CD8-positive, alpha-beta memory T cell (primary cell): ENCODE data around the gene TNPO2. TPM values are rescaled to one million over a fixed set of nuclear protein-coding genes. Genes with fewer than 3 reads are reported as not detected.
"Not testable (repeated sequence)": the region's sequence is repeated elsewhere in the genome, so short reads cannot be mapped to it uniquely, and the experiment has no call there.

Experiments
- CTCF ChIA-PET: fragments of 350-600 bp; sonication (Branson Sonifier 250); formaldehyde crosslinking; loops from one replicate; lab custom pipeline; 2021; ENCODE audit warnings: antibody characterized with exemption; lab: Charles Lee
- POLR2A ChIA-PET: fragments of 350-600 bp; sonication (Branson Sonifier 250); formaldehyde crosslinking; loops from one replicate; lab custom pipeline; 2021; ENCODE audit warnings: antibody characterized with exemption; lab: Charles Lee
- DNase-seq, 5 donors: peaks; one replicate each; pipeline versions ENCODE4 v3.0.0 to v3.0.0-alpha.2; 2020 to 2022; ENCODE audit warnings: mixed read lengths in 1 of 5
- H3K27ac ChIP-seq: one replicate; pipeline ENCODE4 v1.7.0; 2013; ENCODE audit warnings: low read depth, mild to moderate bottlenecking, low read length, moderate library complexity
- H3K27me3 ChIP-seq: 2 replicates; pipeline ENCODE4 v1.7.0; 2013; ENCODE audit warnings: low read length, mild to moderate bottlenecking; ENCODE audit not compliant: insufficient read depth, poor library complexity, severe bottlenecking
- H3K36me3 ChIP-seq: 2 replicates; pipeline ENCODE4 v1.7.0; 2013; ENCODE audit warnings: mild to moderate bottlenecking, low read length, moderate library complexity; ENCODE audit not compliant: insufficient read depth
- H3K4me1 ChIP-seq: 2 replicates; pipeline ENCODE4 v1.7.0; 2013; ENCODE audit warnings: mild to moderate bottlenecking, low read length, moderate library complexity; ENCODE audit not compliant: insufficient read depth
- H3K4me3 ChIP-seq: 2 replicates; pipeline ENCODE4 v1.7.0; 2013; ENCODE audit warnings: mild to moderate bottlenecking, low read length
- H3K9me3 ChIP-seq: 2 replicates; pipeline ENCODE4 v1.7.0; 2013; ENCODE audit warnings: mild to moderate bottlenecking, low read length
- H3K27ac Mint-ChIP-seq, 8 donors: one replicate each; pipeline ENCODE4 v1.8.0; 2020 to 2021; ENCODE audit warnings: mixed read lengths in 8 of 8, mild to moderate bottlenecking in 6 of 8, inconsistent platforms in 3 of 8, moderate library complexity in 3 of 8
- H3K27me3 Mint-ChIP-seq, 2 donors: one replicate each; pipeline ENCODE4 v1.8.0; 2020 to 2021; ENCODE audit warnings: mixed read lengths in 2 of 2, mild to moderate bottlenecking in 1 of 2, moderate library complexity in 1 of 2
- H3K36me3 Mint-ChIP-seq, 3 donors: one replicate each; pipeline ENCODE4 v1.8.0; 2020 to 2021; ENCODE audit warnings: mixed read lengths in 3 of 3, inconsistent platforms in 1 of 3, mild to moderate bottlenecking in 1 of 3
- H3K4me1 Mint-ChIP-seq, 3 donors: one replicate each; pipeline ENCODE4 v1.8.0; 2020 to 2021; ENCODE audit warnings: mixed read lengths in 3 of 3, inconsistent platforms in 1 of 3, mild to moderate bottlenecking in 1 of 3
- H3K4me3 Mint-ChIP-seq, 7 donors: one replicate each; pipeline ENCODE4 v1.8.0; 2020 to 2021; ENCODE audit warnings: mixed read lengths in 7 of 7, mild to moderate bottlenecking in 6 of 7, moderate library complexity in 4 of 7, inconsistent platforms in 2 of 7
- H3K9me3 Mint-ChIP-seq, 5 donors: one replicate each; pipeline ENCODE4 v1.8.0; 2020 to 2022; ENCODE audit warnings: mixed read lengths in 5 of 5, mild to moderate bottlenecking in 3 of 5, moderate library complexity in 2 of 5, inconsistent platforms in 1 of 5
- polyA plus RNA-seq: library from polyadenylated mRNA; unstranded; fragments of 300-500 nt; fragmentation: Illumina TruSeq; gene quantifications from one replicate; pipeline ENCODE4 v1.2.3, GENCODE V29; 2021
- total RNA-seq, 2 experiments: library from RNA; stranded (reverse); gene quantifications; one replicate each; pipeline ENCODE4 v1.2.3, GENCODE V29; 2021

Gene TNPO2
- total and polyA plus RNA-seq, 3 experiments from 2014 or later = 3.4 to 148 (median 148) TPM

DNA sequence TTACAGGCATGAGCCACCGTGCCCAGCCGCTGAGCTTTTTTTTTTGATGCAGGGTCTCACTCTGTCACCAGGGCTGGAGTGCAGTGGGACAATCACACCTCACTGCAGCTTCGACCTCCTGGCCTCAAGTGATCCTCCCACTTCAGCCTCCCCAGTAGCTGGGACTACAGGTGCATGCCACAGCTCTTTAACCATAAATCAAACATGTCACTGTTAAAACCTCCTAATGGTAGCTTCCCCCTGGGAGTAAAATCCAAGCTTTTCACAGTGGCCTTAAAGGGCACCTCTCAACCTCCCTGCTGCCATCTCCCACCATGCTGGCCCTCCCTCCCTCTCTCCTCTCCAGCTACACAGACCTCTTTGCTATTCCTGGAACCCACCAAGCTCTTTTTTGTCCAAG, 37.9 kb downstream of the TNPO2 start:
- Mint-ChIP-seq H3K4me3 (peak overlapping the region in 2 of 7 donors; percentile 55 to 60), H3K36me3 (peaks cover 5 to 10% (median 5%) of the 10 kb centered on the region in 3 donors), H3K27me3 (peaks cover 0 to 4% of the 10 kb centered on the region in 2 donors), H3K4me1 (peaks cover 8 to 11% (median 10%) of the 10 kb centered on the region in 3 donors), H3K27ac (peak overlapping the region in 1 of 8 donors; percentile 65), H3K9me3 (no peaks in the 10 kb centered on the region)
- ChIA-PET POLR2A (no interaction called here), CTCF (interaction anchor here (0.8 to 1.5 kb wide), 6 partner anchors 9 to 75 kb away, joined by 3 to 6 read pairs (median 4); partner anchors contain the start of gene FBXW9)
- H3K27me3 ChIP-seq = no peaks in the 10 kb centered on the region
- H3K4me1 ChIP-seq = no peaks in the 10 kb centered on the region
- no peaks in the 10 kb centered on the region for H3K36me3 ChIP-seq
- H3K4me3 ChIP-seq = no peak overlapping the region
- DNase-seq = no peak
- H3K9me3 ChIP-seq = no peaks in the 10 kb centered on the region
- H3K27ac ChIP-seq = no peak overlapping the region

DNA sequence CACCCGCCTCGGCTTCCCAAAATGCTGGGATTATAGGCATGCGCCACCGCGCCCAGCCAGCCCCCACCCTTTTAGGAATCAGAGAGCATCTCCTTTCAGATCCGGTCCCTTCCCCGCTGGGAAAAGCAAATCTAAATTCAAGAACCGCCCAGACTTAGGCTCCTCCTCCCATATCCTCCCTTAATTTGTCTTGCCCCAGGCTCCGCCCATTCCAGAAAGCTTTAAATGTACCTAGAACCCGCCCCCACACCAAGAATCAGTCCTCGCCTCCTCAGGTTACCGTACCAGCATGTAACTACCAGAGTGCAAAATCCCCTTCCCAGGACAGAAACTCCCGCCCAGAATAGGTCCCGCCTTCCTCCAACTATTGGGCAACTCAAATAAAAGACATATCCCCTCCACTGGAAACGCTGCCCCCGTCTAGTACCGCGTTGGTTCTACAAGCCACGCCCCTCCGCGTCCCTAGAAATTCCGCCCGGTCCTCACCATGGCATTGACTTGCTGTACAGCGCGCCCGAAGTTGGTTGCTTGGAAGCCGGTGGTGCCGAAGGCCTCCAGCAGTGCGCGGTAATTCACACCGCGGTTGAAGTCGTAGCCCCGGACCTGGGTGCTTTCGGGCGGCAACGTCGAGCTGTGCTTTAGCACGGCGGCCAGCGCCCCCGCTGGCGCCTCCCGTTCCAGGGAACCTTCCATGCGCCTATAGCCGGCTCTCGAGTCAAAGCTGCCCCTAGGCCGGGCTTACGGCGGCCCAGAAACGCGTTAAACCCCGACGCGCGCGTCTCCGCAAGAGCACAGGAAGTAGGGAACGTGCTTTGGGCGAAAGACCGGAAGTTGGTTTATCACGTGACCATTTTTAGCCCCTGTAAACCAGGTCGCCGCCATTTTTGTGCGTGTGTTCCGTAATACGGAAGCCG, 42.4 kb downstream of the TNPO2 start, which contains the start of gene DHPS:
Gene DHPS, minus strand, starts transcription at position 807 of the 914 bp plus-strand sequence. Its CDS starts 114 bp downstream, at position 693.
- ChIA-PET CTCF (interaction anchor here (0.7 to 5.3 kb wide), 8 partner anchors 8 to 76 kb away, joined by 3 to 32 read pairs (median 4); partner anchors contain the start of genes FBXW9, MAN2B1 and WDR83), POLR2A (interaction anchor here (0.5 to 1.8 kb wide), 14 partner anchors 10 to 1085 kb away, joined by 3 to 13 read pairs (median 4); partner anchors contain the start of genes FBXW9, TRIR, ZNF490 and ZNF791)
- peak within 1 kb of the TSS; percentile 93 to 97 (median 96) for H3K27ac Mint-ChIP-seq
- Histone ChIP-seq H3K36me3 (peaks cover 33% of the 10 kb centered on the region), H3K27ac (peak within 1 kb of the TSS; percentile 84), H3K9me3 (no peaks in the 10 kb centered on the region), H3K27me3 (no peaks in the 10 kb centered on the region), H3K4me1 (peaks cover 14% of the 10 kb centered on the region), H3K4me3 (peak within 1 kb of the TSS; percentile 87)
- peaks cover 0 to 4% of the 10 kb centered on the region in 2 donors for H3K27me3 Mint-ChIP-seq
- DNase-seq = peak; percentile 84 to 96 (median 91)
- H3K4me1 Mint-ChIP-seq = peaks cover 16 to 34% (median 26%) of the 10 kb centered on the region in 3 donors
- H3K4me3 Mint-ChIP-seq = peak within 1 kb of the TSS; percentile 91 to 98 (median 95)
- H3K9me3 Mint-ChIP-seq = no peaks in the 10 kb centered on the region
- peaks cover 5 to 43% (median 15%) of the 10 kb centered on the region in 3 donors for H3K36me3 Mint-ChIP-seq

DNA sequence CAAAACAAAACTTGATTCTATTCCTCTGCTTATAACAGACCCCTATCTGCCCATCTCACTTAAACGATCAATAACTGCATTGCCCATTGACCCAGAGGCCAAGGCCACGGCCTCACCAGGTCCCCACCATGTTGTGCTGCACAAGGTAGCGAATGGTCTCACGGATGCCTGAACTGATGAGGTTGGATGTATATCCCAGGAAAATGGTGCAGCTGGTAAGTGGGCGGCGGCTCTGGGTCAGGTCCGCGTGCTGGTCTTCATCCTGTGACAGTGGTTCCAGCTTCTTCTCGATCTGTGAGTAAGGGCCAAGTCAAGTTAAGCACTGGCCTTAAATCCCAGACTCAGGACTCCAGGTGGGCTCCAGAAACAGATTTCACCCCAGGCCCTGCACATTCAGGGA, 43.7 kb downstream of the TNPO2 start:
- Mint-ChIP-seq H3K36me3 (peaks cover 5 to 56% (median 17%) of the 10 kb centered on the region in 3 donors), H3K4me3 (peak overlapping the region; percentile 34 to 73 (median 63)), H3K9me3 (no peaks in the 10 kb centered on the region), H3K27me3 (peaks cover 0 to 4% of the 10 kb centered on the region in 2 donors), H3K27ac (peak overlapping the region in 4 of 8 donors; percentile 17 to 50 (median 42)), H3K4me1 (peaks cover 18 to 37% (median 26%) of the 10 kb centered on the region in 3 donors)
- Histone ChIP-seq H3K27ac (no peak overlapping the region), H3K4me3 (no peak overlapping the region), H3K4me1 (peaks cover 16% of the 10 kb centered on the region), H3K27me3 (no peaks in the 10 kb centered on the region), H3K36me3 (peaks cover 46% of the 10 kb centered on the region), H3K9me3 (no peaks in the 10 kb centered on the region)
- ChIA-PET CTCF (interaction anchor here (0.5 to 5.3 kb wide), 7 partner anchors 8 to 116 kb away, joined by 3 to 32 read pairs (median 3); partner anchors contain the start of genes FBXW9, MAN2B1 and WDR83), POLR2A (interaction anchor here (1.1 kb wide), 1 partner anchor 13 kb away, joined by 3 read pairs; the partner anchor contains the start of genes MAN2B1 and WDR83)
- no peak for DNase-seq

- H3K9me3 Mint-ChIP-seq, DNase-seq, H3K27me3 Mint-ChIP-seq, H3K27me3 ChIP-seq, H3K4me3 Mint-ChIP-seq, POLR2A ChIA-PET, H3K27ac ChIP-seq, H3K9me3 ChIP-seq, H3K27ac Mint-ChIP-seq, H3K4me3 ChIP-seq: not testable (repeated sequence)
- CTCF ChIA-PET = interaction anchor here (0.8 to 5.3 kb wide), 10 partner anchors 8 to 170 kb away, joined by 3 to 32 read pairs (median 6); partner anchors contain the start of genes MAN2B1 and WDR83
- Mint-ChIP-seq H3K4me1 (peaks cover 18 to 39% (median 25%) of the 10 kb centered on the region in 3 donors), H3K36me3 (peaks cover 5 to 73% (median 20%) of the 10 kb centered on the region in 3 donors)
- H3K4me1 ChIP-seq = peaks cover 16% of the 10 kb centered on the region
- H3K36me3 ChIP-seq = peaks cover 55% of the 10 kb centered on the region
Measured at GRCh38 chr19:12678039-12678438, 45.7 kb downstream of the TNPO2 start.

- no peaks in the 10 kb centered on the region for H3K9me3 Mint-ChIP-seq
- H3K4me1 Mint-ChIP-seq = peaks cover 21 to 43% (median 29%) of the 10 kb centered on the region in 3 donors
- peaks cover 8 to 81% (median 22%) of the 10 kb centered on the region in 3 donors for H3K36me3 Mint-ChIP-seq
- H3K27me3 Mint-ChIP-seq = peaks cover 0 to 4% of the 10 kb centered on the region in 2 donors
- Histone ChIP-seq H3K4me1 (peaks cover 17% of the 10 kb centered on the region), H3K4me3 (no peak overlapping the region), H3K27me3 (no peaks in the 10 kb centered on the region), H3K9me3 (no peaks in the 10 kb centered on the region), H3K27ac (no peak overlapping the region), H3K36me3 (peaks cover 55% of the 10 kb centered on the region)
- POLR2A ChIA-PET = no interaction called here
- CTCF ChIA-PET = interaction anchor here (0.7 to 5.3 kb wide), 18 partner anchors 9 to 214 kb away, joined by 3 to 32 read pairs (median 4); partner anchors contain the start of genes GCDH, MAN2B1 and WDR83
- DNase-seq = no peak
- peak overlapping the region in 6 of 8 donors; percentile 43 to 89 (median 66) for H3K27ac Mint-ChIP-seq
- no peak overlapping the region for H3K4me3 Mint-ChIP-seq
Measured at GRCh38 chr19:12676928-12677327, 46.8 kb downstream of the TNPO2 start.

DNA sequence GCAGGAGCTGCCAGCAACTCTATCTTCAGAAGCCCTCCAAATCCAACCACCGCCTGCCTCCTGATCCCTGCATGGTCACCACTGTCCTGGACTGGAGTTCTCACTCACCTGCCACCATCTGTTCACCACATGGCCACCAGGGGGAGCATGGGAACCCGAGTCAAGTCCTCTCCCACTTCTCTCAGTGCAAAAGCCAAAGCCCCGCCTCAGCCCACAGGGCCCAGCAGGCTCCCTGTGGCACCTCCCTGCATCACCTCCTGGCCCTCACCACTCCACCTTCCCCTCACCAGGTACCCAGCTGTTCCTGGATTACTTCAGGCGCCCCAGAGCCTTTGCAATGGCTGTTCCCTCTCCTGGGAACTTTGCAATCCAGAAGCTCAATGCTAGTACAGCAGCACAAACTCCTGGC, 47.3 kb downstream of the TNPO2 start:
- POLR2A ChIA-PET = no interaction called here
- peaks cover 55% of the 10 kb centered on the region for H3K36me3 ChIP-seq
- peaks cover 9 to 79% (median 22%) of the 10 kb centered on the region in 3 donors for H3K36me3 Mint-ChIP-seq

GRCh38 chr19:12675940-12676339, 47.8 kb downstream of the TNPO2 start:
- no peaks in the 10 kb centered on the region for H3K9me3 Mint-ChIP-seq
- ChIA-PET POLR2A (no interaction called here), CTCF (interaction anchor here (1.0 to 5.3 kb wide), 11 partner anchors 10 to 215 kb away, joined by 3 to 32 read pairs (median 3); partner anchors contain the start of genes GCDH, MAN2B1 and WDR83)
- H3K36me3 ChIP-seq = peaks cover 55% of the 10 kb centered on the region
- no peak overlapping the region for H3K4me3 ChIP-seq
- H3K9me3 ChIP-seq = no peaks in the 10 kb centered on the region
- no peak for DNase-seq
- no peak overlapping the region for H3K27ac ChIP-seq
- peaks cover 5 to 74% (median 18%) of the 10 kb centered on the region in 3 donors for H3K36me3 Mint-ChIP-seq
- H3K27me3 ChIP-seq = no peaks in the 10 kb centered on the region
- H3K27ac Mint-ChIP-seq = peak overlapping the region in 4 of 8 donors; percentile 40 to 89 (median 51)
- peaks cover 17 to 35% (median 26%) of the 10 kb centered on the region in 3 donors for H3K4me1 Mint-ChIP-seq
- H3K27me3 Mint-ChIP-seq = no peaks in the 10 kb centered on the region
- H3K4me1 ChIP-seq = peaks cover 19% of the 10 kb centered on the region
- H3K4me3 Mint-ChIP-seq = peak overlapping the region in 1 of 7 donors; percentile 90

More for the DNA sequence above, 47.3 kb downstream of the TNPO2 start:
- H3K27me3 Mint-ChIP-seq = peaks cover 0 to 2% of the 10 kb centered on the region in 2 donors
- Histone ChIP-seq H3K9me3 (no peaks in the 10 kb centered on the region), H3K4me1 (peaks cover 19% of the 10 kb centered on the region), H3K27me3 (no peaks in the 10 kb centered on the region), H3K4me3 (no peak overlapping the region), H3K27ac (no peak overlapping the region)
- DNase-seq = peak; percentile 62 to 87 (median 73)
- H3K4me3 Mint-ChIP-seq = peak overlapping the region in 3 of 7 donors; percentile 16 to 90 (median 59)
- peaks cover 21 to 40% (median 30%) of the 10 kb centered on the region in 3 donors for H3K4me1 Mint-ChIP-seq
- no peaks in the 10 kb centered on the region for H3K9me3 Mint-ChIP-seq
- H3K27ac Mint-ChIP-seq = peak overlapping the region in 7 of 8 donors; percentile 43 to 89 (median 64)
- CTCF ChIA-PET = interaction anchor here (0.7 to 5.3 kb wide), 19 partner anchors 10 to 214 kb away, joined by 3 to 32 read pairs (median 3); partner anchors contain the start of genes GCDH, MAN2B1 and WDR83
